ENCODE results near the gene PFDN6.
A peak's percentile ranks its signal among the peaks of the same experiment; 100 is the strongest.

PFDN6 gene

DNA sequence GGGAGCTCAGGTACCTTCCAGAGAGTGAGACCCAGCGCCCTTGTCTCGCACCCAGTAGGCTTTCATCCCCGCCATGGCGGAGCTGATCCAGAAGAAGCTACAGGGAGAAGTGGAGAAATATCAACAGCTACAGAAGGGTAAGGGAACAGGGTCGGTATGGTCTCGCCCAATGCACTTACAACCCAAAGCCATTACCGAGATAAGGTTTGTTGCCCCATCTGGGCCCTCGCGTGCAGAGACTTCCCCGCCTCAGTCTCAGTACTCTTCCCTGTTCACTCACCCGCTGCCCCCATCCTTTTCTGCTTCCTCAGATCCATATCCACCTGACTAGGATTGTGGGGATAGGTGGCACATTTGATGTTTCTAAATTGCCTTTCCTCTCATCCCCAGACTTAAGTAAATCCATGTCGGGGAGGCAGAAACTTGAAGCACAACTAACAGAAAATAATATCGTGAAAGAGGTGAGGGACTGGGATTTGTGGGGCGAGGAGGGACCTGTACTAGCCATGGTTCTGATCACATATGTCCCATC is 449 bp downstream of the PFDN6 start:
- peak overlapping the region; percentile 96 for H3K4me3 ChIP-seq (ENCODE audit: low read length)
- no peak for DNase-seq (ENCODE audit: low read depth, low spot score)

DNA sequence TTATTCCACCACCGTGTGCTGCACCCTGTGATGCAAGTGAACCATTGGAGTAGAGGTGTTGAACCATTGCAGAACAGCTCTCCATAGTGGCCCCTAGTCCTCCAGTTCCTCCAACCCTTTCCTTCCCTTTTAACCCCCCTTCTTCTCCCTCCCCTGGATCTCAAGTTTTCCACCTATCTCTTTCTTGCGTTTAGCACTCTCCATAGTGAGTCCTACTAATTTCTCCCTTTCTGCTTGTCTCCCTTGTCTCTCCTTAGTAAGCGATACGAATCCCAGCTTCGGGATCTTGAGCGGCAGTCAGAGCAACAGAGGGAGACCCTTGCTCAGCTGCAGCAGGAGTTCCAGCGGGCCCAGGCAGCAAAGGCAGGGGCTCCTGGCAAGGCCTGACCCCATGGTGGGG is 1.1 kb downstream of the PFDN6 start:
- DNase-seq (ENCODE audit: low read depth, low spot score) = no peak
- peak overlapping the region; percentile 96 for H3K4me3 ChIP-seq (ENCODE audit: low read length)

DNA sequence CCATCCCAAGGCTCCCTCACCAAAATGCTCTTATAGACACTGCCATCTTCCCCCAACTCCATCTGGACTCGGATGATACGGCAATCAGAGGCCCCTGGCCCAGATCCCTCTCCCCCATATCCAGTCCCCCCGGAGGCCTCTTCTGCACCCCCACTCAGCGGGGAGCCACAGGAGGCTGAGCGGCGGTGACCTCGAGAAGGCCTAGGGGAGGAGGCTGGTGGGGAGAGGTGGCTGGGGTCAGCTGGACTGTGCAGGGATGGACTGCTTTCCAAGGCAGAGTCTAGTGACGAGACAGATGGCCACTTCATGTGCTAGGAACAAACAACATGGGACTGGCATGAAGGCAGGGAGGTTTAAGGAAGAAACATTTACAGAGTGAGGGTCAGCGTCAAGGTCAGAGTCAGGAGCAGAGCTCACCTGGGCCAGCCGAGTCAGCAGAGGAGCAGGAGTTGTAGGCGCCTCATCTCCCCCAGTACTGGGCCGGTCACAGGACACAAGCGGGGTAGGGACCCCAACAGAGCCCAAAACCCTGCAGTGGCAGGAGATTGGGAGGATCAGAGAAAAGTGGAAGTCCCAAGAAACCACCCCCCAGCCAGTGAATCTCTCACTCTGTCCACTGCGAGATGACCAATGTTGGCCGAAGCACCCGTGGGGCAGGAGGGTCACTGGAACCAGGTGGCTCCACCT is 3.7 kb downstream of the PFDN6 start:
- H3K4me3 ChIP-seq (ENCODE audit: low read length) = no peak overlapping the region
- no peak for DNase-seq (ENCODE audit: low read depth, low spot score)

- no peak overlapping the region for H3K4me3 ChIP-seq (ENCODE audit: low read length)
- DNase-seq (ENCODE audit: low read depth, low spot score) = no peak
These were observed 4.9 kb downstream of the PFDN6 start for GRCh38 chr6:33294086-33294823.

- no peak for DNase-seq (ENCODE audit: low read depth, low spot score)
- no peak overlapping the region for H3K4me3 ChIP-seq (ENCODE audit: low read length)
These were observed 6.4 kb downstream of the PFDN6 start for GRCh38 chr6:33295621-33296369.

- DNase-seq (ENCODE audit: low read depth, low spot score) = no peak
- H3K4me3 ChIP-seq (ENCODE audit: low read length) = no peak overlapping the region
These were observed 7.5 kb downstream of the PFDN6 start for GRCh38 chr6:33296797-33297405.

DNA sequence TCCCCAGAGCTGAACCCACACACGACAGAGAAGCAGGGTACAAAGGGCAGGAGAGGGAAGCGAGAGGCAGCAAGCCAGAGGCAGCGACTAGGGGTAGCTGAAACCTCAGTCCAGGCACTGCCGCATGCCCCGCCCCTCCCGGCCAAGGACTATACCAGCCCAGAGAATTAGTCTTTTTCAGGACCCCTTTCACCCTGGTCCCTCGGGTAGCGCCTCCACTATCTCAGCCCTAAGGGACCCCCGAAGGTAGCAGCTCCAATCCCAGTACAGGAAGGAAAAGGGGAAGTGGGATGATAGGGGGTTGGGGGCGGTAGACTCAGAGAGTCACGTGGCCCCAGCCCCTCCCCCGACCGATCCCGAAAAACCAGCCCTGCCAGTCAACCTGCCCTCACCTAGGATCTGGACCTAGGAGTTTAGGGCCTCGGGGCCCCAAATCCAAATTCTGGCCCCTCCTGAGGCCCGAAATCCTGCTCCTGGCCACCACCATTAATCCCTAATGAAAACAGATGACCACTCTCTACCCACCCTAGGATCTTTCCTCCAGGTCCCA is 8.1 kb downstream of the PFDN6 start:
- no peak for DNase-seq (ENCODE audit: low read depth, low spot score)
- H3K4me3 ChIP-seq (ENCODE audit: low read length) = peak overlapping the region; percentile 89

GRCh38 chr6:33297956-33298772 is 8.8 kb downstream of the PFDN6 start:
- peak overlapping the region; percentile 89 for H3K4me3 ChIP-seq (ENCODE audit: low read length)
- DNase-seq (ENCODE audit: low read depth, low spot score) = peak; percentile 71

GRCh38 chr6:33298773-33299236 is 9.4 kb downstream of the PFDN6 start, which contains the start of gene RGL2:
Gene RGL2 (minus strand): TSS chr6:33298942. CDS start chr6:33298610, 332 bp downstream.
- peak within 1 kb of the TSS; percentile 89 for H3K4me3 ChIP-seq (ENCODE audit: low read length)
- no peak for DNase-seq (ENCODE audit: low read depth, low spot score)

DNA sequence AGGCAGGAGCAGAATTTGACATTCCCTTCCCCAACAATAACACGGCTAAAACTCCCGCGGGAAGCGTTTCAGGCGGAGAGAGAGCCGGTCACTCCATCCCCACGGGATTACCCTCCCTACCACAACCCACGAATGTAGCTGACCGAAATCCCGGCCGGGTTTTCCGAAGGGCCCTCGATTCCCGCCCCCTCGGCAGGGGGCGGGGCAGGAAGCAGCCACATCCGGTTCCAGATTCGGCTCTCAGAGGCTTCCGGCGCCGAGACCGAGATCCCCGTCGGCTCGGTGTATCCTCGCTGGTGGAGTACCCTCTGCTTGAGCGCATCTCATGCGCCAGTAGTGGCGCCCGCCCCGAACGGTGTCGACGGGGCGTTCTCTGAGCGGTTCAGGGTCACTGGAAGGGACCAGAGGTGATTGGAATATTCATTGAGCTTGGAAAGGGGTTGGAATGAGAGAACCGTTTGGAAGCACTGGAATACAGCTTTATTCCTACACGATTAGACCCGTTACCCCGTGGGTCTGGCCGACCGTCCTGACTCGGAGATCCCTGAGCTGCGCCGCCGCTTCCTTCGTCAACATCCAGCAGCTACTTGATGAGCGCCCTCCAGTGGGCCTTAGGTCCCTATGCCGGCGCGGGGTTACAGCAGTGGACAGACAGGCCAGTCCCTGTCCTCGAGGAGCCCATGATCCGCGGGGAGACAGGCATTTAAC is 10.0 kb downstream of the PFDN6 start:
- H3K4me3 ChIP-seq (ENCODE audit: low read length) = peak overlapping the region; percentile 89
- peak; percentile 90 for DNase-seq (ENCODE audit: low read depth, low spot score)

DNA sequence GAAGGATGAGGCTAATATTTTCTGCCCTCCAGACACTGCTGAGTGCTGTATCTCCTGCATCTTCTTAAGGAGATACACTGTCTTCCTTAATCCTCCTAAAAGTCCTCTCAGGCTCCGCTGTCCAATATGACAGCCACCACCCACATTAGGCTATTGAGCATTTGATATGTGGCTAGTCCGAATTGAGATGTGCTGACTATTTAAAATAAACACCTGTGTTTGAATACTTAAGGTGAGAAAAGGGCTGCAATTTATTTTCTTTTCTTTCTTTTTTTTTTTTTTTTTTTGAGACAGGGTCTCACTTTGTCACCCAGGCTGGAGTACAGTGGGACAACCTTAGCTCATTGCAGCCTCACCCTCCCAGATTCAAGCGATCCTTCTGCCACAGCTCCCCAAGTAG is 12.5 kb downstream of the PFDN6 start:
- H3K4me3 ChIP-seq (ENCODE audit: low read length) = no peak overlapping the region
- no peak for DNase-seq (ENCODE audit: low read depth, low spot score)

DNA sequence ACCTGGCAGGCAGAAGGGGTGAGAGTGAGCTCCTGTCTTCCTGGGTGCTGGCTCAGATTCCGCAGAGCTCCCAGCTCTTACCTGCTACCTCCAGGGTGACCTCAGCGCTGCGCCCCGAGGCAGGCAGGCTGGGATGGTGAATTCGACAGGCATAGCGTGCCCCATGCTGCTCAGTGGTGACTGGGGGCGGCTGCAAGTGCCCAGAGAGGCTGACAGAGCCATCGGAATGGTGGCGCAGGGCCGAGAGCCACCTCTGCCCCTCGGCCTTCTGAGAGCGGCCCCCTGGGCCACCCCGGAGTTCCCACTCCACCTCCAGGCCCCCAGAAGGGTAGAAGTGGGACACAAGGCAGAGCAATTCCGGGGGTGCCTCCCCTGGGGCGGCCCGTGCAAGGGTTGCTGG is 14.8 kb downstream of the PFDN6 start:
- DNase-seq (ENCODE audit: low read depth, low spot score) = no peak
- no peak overlapping the region for H3K4me3 ChIP-seq (ENCODE audit: low read length)

DNA sequence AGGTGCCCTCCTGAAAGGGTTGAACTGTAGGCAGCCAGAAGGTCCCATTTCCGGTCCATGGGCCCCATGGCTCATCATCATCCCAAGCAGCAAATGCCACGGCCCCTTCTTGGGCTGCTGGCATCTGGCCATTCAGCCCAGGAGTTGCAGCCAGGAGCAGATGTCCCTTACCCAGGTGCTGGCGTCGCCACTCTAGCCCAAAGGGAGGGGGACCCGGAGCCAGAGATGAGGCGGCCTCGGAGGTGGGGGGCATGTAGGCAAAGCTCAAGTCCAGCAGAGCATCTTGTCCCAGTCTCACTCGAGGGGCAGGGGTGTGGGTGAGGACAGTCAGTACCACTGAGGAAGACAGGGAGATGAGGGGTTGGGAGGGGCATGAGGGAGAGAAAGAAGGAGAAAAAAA is 15.7 kb downstream of the PFDN6 start:
- no peak for DNase-seq (ENCODE audit: low read depth, low spot score)

GRCh38 chr6:33306356-33306755 is 17.0 kb downstream of the PFDN6 start:
- no peak overlapping the region for H3K4me3 ChIP-seq (ENCODE audit: low read length)
- no peak for DNase-seq (ENCODE audit: low read depth, low spot score)

More for the DNA sequence above, 15.7 kb downstream of the PFDN6 start:
- H3K4me3 ChIP-seq (ENCODE audit: low read length) = no peak overlapping the region

DNA sequence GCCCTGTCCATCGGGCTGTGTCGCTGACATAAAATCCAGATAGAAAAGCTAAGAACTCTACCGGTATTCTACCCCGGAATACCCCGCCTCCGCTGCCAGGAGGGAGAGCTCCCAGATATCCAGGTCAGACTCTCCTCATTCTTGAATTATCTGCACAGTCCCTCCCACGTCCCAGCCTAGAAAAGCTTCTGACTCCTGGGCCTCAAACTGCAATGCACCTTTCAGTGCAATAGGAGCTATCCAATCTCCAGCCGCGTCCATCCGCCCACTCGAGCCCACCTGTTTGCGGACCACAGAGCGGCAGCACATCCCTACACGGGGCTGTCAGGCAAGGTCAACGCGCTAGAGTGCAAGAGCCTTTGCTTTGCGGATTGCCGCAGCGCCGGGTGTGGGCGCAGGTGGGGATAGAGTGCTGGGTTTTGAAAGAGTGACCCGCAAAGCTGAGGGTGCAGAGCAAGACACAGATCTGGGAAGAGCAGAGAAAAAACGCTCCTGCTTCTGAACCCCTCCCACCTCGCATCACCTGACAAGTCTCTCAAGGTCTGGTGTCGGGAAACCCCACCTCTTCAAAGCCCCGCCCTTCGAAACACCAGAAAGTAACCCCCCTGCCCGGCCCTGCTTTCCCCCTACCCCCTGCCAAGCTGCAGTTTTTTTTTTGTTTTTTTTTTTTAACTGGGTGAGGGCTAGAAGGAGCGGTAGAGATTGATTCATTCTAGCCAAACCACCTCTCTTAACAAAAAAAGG is 23.1 kb downstream of the PFDN6 start:
- peak overlapping the region; percentile 89 for H3K4me3 ChIP-seq (ENCODE audit: low read length)
- DNase-seq (ENCODE audit: low read depth, low spot score) = peak; percentile 86

DNA sequence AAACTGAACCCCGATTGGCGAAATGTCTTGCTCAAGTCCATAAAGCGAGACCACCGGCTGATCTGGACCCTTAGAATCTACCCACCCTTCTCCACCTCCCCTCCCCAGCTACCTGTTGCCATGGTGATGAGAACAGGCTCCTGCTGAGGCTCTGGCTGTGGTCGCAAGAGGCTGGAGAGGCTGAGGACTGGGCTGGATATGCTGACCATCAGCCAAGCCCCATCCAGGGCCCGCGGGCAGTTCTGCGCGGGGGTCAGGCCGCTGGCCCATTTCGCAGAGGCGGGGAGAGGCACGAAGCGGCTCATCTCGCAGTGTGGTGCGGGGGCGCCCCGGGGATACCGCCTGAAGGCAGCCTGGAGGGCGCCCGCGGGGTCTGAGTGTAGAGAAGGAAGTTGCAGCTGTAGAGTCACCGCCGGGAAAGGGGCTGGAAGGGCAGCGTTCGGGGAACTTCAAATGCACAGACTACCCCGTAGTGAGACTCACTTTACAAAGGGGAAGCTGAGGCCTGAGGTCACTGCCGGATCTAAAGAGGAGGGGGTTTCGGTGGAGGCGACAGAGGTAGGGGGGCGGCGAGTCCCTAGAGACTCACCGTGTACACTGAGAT is 23.8 kb downstream of the PFDN6 start:
- DNase-seq (ENCODE audit: low read depth, low spot score) = no peak
- H3K4me3 ChIP-seq (ENCODE audit: low read length) = peak overlapping the region; percentile 89

All from Jurkat, Clone E6-1 (cell line).